ENCODE measurements around the gene WDR17. TPM values are rescaled to one million over a fixed set of nuclear protein-coding genes. Genes with fewer than 3 reads are reported as not detected.

Gene WDR17
- total RNA-seq, 5 donors from 2014 or later (not counting 1 experiment from before 2014, with no cell fraction given) = 0.92 to 2.0 (median 0.98) TPM

Other genes with a start within 250 kb of the WDR17 start
- gene SPATA4, start 129.7 kb downstream of the WDR17 start, total RNA-seq = not detected
- gene ASB5, start 203.4 kb downstream of the WDR17 start, total RNA-seq = not detected

Data from T-cell (primary cell).